ENCODE data around the gene WDR26.

WDR26 gene

DNA sequence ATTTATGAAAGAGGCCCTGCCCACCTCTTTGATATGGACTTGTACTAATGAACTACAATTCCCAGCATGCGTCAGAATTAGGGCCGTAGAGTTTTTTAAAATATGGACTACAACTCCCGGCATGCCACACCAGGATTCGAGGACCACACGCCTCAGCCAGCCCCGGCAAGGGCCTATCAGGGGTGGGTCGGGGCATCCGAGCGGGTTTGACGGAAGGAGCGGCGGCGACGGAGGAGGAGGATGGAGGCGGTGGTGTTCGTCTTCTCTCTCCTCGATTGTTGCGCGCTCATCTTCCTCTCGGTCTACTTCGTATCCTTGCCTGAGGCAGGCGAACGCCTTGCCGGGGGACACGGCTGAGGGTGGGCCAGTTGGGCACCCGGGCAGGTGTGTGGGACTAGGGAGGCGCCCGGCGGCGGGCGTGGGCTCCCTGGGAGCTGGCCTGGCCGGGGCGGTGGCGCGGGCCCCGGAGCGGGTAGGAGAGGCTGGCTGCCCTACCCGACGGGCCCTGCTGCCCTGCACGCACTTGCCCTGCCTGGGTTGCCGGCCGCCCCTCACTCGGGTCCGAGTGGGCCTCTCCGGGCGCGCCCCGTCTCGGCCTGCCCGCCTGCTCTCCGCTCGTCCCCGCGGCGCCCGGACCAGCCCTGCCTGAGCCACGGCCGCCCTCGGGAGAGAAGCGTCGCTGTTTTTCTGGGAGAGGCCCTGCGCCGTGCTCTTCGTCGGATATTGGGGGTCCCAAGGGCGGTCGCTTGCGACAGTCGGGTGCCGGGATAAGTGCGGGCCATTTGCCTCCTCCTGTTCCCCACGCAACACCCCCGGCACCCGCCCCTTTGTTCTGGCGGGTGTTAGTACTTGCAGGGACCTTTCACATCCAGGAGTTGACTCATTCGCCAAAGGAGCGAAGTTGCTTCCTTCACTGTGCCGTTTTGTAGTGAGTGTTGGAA, 77.6 kb downstream of the WDR26 start, which contains the start of gene CNIH4 (continued):
- TF ChIP-seq ZNF561 (tag by site-specific recombination; IDR thresholded peaks at IDR 0.05; ENCODE audit: borderline replicate concordance) = peak; percentile 93

DNA sequence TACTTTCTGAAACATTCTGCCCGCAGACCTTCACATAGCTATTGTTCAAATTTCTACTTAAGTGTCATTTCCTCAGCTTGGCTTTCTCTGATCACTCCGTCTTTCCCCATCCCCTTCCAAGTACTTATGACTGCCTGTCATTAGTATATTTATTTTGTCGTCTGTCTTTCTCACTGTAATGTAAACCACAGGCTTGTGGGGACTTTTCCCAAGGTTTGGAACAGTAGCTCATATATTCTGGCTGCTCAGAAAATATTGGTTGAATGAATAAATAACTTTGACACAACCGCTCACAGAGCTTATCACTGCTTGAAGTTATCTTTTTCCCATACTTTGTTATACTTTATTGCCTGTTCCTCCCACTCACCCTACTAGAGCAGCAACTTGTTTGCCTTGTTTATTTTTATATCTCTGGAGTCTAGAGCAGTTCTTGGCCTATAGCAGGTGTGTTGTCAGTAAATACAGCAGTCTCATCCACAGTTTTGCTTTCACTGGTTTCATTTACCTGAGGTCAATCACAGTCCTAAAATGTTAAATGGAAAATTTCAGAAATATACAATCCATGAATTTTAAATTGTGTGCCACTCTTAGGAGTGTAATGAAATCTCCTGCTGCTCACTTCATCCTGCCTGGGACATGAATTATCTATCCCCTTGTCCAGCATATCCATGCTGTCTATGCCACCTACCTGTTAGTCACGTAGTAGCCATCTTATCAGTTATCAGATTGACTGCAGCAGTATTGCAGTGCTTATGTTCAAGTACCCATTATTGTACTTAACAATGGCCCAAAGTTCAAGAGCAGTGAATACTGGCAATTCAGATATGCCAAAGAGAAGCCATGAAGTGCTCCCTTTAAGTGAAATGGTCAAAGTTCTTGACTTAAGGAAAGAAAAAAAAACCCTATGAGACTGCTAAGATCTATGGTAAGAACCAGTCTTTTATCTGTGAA, 80.3 kb downstream of the WDR26 start:
- ChIA-PET CTCF (interaction anchor here (0.6 to 1.5 kb wide), 3 partner anchors 9 to 303 kb away, joined by 3 to 4 read pairs (median 3); no protein-coding TSS in a partner anchor), POLR2A (no interaction called here)
- H3K9me3 ChIP-seq (ENCODE audit: control insufficient read depth, insufficient read depth, low read depth, low read length) = no peaks in the 10 kb centered on the region
- no peaks in the 10 kb centered on the region; a peak in 1 of 3 replicates for H3K36me3 ChIP-seq (ENCODE audit: control insufficient read depth in 2 of 2, insufficient read depth in 1 of 2, low read length in 2 of 2)
- no peak overlapping the region for H3K4me3 ChIP-seq (ENCODE audit: low read depth, low read length)
- peak; percentile 99 for TF ChIP-seq TRIM28 (IDR thresholded peaks at IDR 0.05; ENCODE audit: borderline replicate concordance, low read length)
- TF ChIP-seq ZNF350 (tag by site-specific recombination; IDR thresholded peaks at IDR 0.05) = no peak
- no peak for TF ChIP-seq ZNF366 (tag by site-specific recombination; conservative IDR thresholded peaks at IDR 0.05)
- 0 out of 2 replicates have a peak, but pooled peaks have one; percentile 14 for TF ChIP-seq ZBTB20 (tag by site-specific recombination; IDR thresholded peaks at IDR 0.05)
- 0 out of 2 replicates have a peak, but pooled peaks have one; percentile 31 for TF ChIP-seq ZBTB17 (tag by site-specific recombination; IDR thresholded peaks at IDR 0.05)
- TF ChIP-seq, protein P1, sequence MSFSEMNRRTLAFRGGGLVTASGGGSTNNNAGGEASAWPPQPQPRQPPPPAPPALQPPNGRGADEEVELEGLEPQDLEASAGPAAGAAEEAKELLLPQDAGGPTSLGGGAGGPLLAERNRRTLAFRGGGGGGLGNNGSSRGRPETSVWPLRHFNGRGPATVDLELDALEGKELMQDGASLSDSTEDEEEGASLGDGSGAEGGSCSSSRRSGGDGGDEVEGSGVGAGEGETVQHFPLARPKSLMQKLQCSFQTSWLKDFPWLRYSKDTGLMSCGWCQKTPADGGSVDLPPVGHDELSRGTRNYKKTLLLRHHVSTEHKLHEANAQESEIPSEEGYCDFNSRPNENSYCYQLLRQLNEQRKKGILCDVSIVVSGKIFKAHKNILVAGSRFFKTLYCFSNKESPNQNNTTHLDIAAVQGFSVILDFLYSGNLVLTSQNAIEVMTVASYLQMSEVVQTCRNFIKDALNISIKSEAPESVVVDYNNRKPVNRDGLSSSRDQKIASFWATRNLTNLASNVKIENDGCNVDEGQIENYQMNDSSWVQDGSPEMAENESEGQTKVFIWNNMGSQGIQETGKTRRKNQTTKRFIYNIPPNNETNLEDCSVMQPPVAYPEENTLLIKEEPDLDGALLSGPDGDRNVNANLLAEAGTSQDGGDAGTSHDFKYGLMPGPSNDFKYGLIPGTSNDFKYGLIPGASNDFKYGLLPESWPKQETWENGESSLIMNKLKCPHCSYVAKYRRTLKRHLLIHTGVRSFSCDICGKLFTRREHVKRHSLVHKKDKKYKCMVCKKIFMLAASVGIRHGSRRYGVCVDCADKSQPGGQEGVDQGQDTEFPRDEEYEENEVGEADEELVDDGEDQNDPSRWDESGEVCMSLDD (tag by site-specific recombination; IDR thresholded peaks at IDR 0.05) = no peak
- TF ChIP-seq ZNF596 (tag by site-specific recombination; IDR thresholded peaks at IDR 0.05) = no peak
- TF ChIP-seq ZNF239 (tag by site-specific recombination; IDR thresholded peaks at IDR 0.05) = no peak
- no peak for TF ChIP-seq ZNF785 (tag by site-specific recombination; IDR thresholded peaks at IDR 0.05)
- peak; percentile 58 for TF ChIP-seq ZFHX2 (tag by site-specific recombination; conservative IDR thresholded peaks at IDR 0.05)
- no peak for TF ChIP-seq ZNF544 (tag by site-specific recombination; IDR thresholded peaks at IDR 0.05)
- no peak for TF ChIP-seq FEZF1 (tag by site-specific recombination; IDR thresholded peaks at IDR 0.05)
- TF ChIP-seq ZNF521 (tag by site-specific recombination; IDR thresholded peaks at IDR 0.05) = no peak
- TF ChIP-seq, protein P2, sequence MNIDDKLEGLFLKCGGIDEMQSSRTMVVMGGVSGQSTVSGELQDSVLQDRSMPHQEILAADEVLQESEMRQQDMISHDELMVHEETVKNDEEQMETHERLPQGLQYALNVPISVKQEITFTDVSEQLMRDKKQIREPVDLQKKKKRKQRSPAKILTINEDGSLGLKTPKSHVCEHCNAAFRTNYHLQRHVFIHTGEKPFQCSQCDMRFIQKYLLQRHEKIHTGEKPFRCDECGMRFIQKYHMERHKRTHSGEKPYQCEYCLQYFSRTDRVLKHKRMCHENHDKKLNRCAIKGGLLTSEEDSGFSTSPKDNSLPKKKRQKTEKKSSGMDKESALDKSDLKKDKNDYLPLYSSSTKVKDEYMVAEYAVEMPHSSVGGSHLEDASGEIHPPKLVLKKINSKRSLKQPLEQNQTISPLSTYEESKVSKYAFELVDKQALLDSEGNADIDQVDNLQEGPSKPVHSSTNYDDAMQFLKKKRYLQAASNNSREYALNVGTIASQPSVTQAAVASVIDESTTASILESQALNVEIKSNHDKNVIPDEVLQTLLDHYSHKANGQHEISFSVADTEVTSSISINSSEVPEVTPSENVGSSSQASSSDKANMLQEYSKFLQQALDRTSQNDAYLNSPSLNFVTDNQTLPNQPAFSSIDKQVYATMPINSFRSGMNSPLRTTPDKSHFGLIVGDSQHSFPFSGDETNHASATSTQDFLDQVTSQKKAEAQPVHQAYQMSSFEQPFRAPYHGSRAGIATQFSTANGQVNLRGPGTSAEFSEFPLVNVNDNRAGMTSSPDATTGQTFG (tag by site-specific recombination; IDR thresholded peaks at IDR 0.05; ENCODE audit: borderline replicate concordance) = no peak
- TF ChIP-seq, protein P3, sequence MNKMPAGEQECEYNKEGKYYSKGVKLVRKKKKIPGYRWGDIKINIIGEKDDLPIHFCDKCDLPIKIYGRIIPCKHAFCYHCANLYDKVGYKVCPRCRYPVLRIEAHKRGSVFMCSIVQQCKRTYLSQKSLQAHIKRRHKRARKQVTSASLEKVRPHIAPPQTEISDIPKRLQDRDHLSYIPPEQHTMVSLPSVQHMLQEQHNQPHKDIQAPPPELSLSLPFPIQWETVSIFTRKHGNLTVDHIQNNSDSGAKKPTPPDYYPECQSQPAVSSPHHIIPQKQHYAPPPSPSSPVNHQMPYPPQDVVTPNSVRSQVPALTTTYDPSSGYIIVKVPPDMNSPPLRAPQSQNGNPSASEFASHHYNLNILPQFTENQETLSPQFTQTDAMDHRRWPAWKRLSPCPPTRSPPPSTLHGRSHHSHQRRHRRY (tag by site-specific recombination; IDR thresholded peaks at IDR 0.05) = no peak
- TF ChIP-seq ZNF677 (tag by site-specific recombination; IDR thresholded peaks at IDR 0.05) = no peak
- TF ChIP-seq ZNF747 (tag by site-specific recombination; IDR thresholded peaks at IDR 0.05) = no peak
- no peak for TF ChIP-seq SCRT2 (tag by site-specific recombination; IDR thresholded peaks at IDR 0.05)
- TF ChIP-seq SETDB1 (IDR thresholded peaks at IDR 0.05; ENCODE audit: insufficient read length, low read length) = peak; percentile 60
- peaks cover 13% of the 10 kb centered on the region; the same call in 1 of the 2 replicates for H3K4me1 ChIP-seq (ENCODE audit: control insufficient read depth, insufficient read depth, low read length)
- H3K27ac ChIP-seq (ENCODE audit: extremely low read depth, low read depth, low read length) = no peak overlapping the region

All from HEK293 (cell line).